Vagina (tissue), 2 donors: ENCODE data around the gene FBXO7.

ENCODE experiments used
- CTCF ChIP-seq, 3 experiments: fragments of 450-650 bp in 2 of 3; fragments of 200-600 bp in 1 of 3; sonication (generic) in 1 of 3; IDR thresholded peaks; one replicate each; pipeline ENCODE4 v1.5.1; 2017 to 2019; ENCODE audit warnings: antibody characterized with exemption in 3 of 3, mild to moderate bottlenecking in 2 of 3, moderate library complexity in 2 of 3
- POLR2A ChIP-seq, 2 donors: fragments of 450-650 bp; IDR thresholded peaks; one replicate each; pipeline ENCODE4 v1.6.1; 2017; ENCODE audit warnings: antibody characterized with exemption in 2 of 2, mild to moderate bottlenecking in 2 of 2, moderate library complexity in 2 of 2

DNA sequence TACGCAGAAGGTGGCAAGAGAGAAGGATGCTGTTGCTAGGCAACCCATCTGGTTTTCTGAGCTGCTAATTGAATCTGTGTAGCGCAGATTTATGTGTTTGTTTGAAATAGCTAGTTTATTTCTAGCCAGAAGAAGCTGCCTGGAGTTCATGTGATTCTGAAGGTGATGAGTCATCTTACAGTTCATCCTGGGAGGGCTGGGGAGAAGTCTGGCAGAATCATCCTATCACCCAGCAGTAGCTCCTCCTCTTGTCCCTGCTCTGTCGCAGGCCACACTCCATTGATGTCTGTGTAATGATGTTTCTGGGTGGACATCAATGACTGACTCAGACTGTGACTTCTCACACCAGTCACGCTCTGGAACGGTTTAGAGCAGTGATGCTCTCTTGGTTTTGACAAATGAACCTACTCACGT is 4.8 kb upstream of the FBXO7 start:
- TF ChIP-seq CTCF (IDR thresholded peaks at IDR 0.05), result no peak
- TF ChIP-seq POLR2A (IDR thresholded peaks at IDR 0.05), result no peak
